Myocyte (in vitro differentiated cells): ENCODE results near the gene CSF1. TPM values are rescaled to one million over a fixed set of nuclear protein-coding genes. Genes with fewer than 3 reads are reported as not detected.
A peak's percentile ranks its signal among the peaks of the same experiment; 100 is the strongest.
"Not testable (repeated sequence)": the region's sequence is repeated elsewhere in the genome, so short reads cannot be mapped to it uniquely, and the experiment has no call there.

ENCODE experiments used
- DNase-seq: peaks from one replicate; pipeline ENCODE4 v3.0.0-alpha.2; 2012; ENCODE audit warnings: low read depth
- total RNA-seq: library from RNA; depleted of rRNA; stranded (reverse); fragments of >200 nt; gene quantifications from 2 replicates; pipeline ENCODE4 v1.2.3, GENCODE V29; 2014

Gene CSF1
- total RNA-seq, 1 donor from 2014 or later = 33.8 TPM

DNA sequence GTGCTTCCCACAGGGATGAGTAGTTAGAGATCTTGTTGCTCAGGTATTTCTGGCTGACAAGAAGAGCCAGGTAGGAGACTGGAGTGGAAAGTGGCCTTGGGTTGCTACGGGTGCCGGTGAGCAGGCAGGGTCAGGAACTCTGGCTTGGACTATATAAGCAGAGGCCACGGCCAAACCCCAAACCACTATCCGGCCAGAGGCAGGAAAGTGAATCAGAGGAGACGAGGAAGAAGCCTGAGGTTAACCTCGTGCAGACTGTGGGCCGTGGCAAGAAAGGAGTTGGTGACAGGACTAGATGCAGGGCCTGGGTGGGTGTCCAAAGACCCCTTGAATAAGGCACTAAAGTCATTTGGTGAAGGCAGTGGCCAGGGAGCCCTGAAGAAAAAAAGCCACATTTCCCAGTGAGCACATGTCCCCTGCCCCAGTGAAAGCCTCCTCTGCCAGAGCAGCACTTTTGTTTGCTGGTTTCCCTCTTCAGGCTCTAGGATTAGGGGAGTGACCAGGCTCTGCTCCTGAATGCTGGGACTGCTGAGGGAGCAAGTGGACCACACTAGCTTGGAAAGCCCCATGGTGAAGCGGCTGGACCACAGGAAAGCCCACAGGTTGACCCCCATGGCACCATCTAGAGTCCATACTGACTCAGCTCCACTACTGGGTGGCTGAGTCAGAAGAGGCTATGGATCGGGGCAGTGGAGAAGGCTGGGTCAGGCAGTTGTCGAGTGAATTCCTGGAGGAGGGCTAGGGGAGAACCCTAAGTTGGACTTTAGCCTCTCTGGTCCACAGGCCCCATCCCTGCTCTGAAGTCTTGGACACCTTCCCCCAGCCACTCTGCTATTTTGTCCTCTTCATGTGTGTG is 23.4 kb downstream of the CSF1 start:
- DNase-seq = peak; percentile 92

GRCh38 chr1:109935451-109935900 is 24.8 kb downstream of the CSF1 start:
- DNase-seq = no peak

GRCh38 chr1:109937738-109938137 is 27.1 kb downstream of the CSF1 start:
- no peak for DNase-seq

DNA sequence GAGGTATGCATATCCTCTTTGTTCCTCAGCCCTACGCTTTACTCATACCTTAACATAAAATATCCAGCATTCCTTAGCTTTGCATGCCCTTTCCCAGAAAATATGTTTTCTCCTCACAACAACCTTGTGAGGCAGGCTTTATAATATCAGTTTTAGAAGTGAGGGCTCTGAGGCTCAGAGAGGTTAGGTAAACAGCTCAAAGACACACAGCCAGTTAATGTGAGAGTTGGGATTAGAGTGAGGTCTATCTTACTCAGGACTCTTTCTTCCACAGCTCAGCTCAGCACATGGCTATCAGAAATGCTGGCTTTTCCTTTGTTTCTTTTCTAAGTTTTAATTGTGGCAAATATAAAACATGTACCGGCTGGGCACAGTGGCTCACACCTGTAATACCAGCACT is 27.9 kb downstream of the CSF1 start:
- DNase-seq = no peak

DNA sequence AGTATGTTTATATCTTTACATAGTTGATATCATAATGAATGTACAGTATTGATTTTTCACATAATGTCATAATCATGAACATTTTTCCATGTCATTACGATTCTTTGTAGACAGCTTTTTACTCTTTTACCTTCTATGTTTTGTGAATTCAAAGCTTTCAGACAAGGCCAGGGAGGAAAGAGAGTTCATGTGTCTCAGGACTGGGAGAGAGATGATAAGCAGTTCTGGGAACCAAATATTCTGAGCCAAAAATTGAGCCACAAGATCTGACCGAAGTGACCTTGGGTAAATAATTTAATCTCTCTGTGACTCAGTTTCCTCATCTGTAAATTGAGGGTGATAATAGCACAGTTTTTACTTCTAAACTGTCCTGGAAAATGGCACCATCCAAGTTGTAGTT is 31.8 kb downstream of the CSF1 start:
- DNase-seq = no peak

- DNase-seq = no peak
Measured at GRCh38 chr1:109944541-109944940, 33.9 kb downstream of the CSF1 start.

DNA sequence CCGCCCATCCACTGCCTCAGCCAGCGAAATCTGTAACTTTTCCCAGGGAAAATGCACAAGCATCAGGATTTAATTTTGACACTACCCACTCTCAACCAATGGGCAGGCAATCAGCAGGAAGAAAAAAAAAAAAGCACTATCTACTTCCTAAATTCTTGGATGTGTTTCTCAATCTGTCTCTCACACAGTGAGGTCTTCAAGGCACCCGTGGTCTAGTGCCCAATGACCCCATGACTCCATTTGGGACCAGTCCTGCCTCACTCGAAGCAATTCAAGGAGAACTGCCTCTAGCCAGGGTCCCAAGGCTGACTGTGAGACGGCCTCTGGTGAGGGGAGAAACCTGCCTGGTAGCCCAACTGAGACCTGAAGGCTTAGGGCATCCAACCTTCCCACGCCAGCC is 35.9 kb downstream of the CSF1 start:
- no peak for DNase-seq

- no peak for DNase-seq
Measured at GRCh38 chr1:109947582-109948284, 37.1 kb downstream of the CSF1 start.

- no peak for DNase-seq
Measured at GRCh38 chr1:109948285-109948630, 37.6 kb downstream of the CSF1 start.

GRCh38 chr1:109950038-109950437 is 39.4 kb downstream of the CSF1 start:
- DNase-seq = no peak

DNA sequence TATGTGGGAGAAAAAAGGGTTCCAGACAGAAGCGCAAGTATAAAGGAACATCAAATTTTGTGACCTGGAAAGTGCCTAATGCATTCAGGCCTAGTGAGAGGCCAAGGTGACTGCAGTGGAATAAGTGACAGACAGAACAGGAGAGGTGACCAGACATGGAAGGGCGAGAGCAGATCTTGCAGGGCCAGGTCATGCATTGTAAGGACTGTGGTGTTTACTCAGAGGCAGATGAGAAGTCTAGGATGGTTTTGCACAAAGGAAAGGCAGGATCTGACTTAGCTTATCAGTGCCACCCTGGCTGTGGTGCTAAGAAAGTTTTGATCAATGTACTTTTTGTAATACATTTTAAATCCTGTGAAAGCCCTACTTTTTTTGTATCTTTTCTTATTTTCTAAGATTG is 39.9 kb downstream of the CSF1 start:
- DNase-seq = no peak

DNA sequence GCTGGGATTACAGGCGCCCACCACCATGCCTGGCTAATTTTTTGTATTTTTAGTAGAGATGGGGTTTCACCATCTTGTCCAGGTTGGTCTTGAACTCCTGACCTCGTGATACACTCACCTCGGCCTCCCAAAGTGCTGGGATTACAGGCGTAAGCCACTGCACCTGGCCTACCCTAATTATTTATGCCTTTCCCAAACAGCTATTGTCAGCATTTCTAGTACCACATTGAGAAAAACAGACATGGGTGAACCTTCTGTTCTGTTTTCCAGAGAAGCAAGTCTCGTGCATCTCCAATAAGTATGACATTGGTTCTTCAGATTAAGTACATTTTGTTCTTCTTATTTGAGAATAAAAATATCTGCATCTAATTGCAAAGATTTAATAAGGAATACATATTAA is 40.9 kb downstream of the CSF1 start:
- DNase-seq = not testable (repeated sequence)

DNA sequence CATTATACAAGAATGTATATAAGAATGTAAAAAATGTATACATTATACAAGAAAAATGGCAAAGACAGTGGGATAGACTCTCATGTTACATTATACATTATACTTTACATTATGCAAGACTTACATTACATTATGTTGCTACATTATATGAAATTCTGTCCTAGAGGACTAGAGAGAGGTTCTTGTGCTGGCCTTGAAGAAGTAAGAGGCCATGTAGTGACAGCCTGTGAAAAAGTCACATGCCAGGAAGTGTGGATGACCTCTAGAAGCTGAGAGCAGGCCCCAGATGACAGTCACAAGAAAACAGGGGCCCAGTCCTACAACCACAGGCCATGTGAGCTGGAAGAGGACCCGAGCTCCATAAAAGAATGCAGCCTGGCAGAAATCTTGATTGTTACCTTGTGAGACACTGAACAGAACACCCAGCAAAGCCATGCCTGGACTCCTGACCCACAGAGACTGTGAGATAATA is 43.4 kb downstream of the CSF1 start:
- DNase-seq = no peak

DNA sequence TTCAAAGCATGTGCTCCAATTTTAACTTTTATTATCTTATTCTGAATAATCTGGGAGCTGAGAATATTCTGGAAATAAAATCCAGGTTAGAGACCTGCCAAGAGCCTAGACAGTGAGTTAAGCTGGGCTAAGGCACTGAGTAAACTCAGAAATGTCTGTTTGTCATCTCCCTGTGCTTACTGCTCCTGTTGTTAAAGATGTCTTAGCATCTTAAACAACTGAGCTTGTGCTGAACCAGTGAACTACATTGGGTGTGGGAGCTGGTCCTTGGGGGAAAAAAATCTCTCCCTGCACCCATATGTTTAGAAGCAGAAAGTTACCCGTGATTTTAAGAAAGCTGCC is 49.0 kb downstream of the CSF1 start:
- DNase-seq = no peak

DNA sequence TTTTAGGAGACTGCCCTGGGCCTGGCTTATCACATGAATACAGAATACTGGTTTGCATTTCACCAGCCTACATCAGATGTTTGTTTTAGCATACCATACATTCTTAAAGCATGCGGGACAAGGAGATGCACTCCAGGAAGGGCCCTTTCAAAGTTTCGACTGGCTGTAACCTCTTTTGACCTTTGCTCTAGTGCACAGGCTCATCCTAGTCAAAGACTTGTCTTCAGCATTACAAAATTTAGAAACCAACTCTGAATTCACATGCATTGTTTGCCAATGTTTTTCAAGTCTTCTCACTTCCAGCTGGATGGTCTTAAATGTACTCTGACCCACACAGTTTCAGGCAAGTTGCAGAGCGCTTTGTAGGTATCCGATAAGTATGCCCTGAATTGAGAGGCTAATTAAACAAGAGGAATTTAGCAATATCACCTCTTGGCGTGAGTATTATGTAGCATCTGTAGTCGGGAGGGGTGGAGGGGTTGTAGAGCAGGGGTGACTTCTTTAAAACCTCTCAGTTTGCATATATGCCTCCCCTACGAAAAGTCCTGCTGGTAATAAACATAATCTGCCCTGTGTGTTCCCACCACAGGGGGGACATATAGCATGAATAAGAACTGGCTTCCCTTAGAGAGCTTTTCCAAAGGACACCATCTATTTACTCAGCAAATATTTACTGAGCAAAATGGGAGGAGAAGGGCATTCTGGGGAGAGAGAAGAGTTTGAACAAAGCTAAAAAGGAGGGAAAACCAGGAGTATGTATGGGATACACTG is 49.5 kb downstream of the CSF1 start:
- DNase-seq = peak; percentile 33

DNA sequence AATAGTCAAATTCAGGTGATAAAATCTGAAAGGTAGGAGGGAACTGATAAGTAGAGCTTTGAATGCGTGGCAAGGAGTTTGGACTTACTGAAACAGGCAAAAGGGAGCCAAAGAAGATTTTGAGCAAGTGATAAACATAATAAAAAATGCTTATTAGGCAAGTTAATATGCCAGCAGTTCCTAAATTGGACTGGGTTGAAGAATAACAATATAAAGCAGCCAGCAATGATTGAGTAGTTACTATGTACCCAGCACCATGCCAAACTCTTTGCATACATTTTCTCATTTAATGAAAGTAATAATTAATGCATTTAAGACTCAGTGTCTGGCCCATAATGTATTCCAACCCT is 50.1 kb downstream of the CSF1 start:
- DNase-seq = no peak

- DNase-seq = no peak
Measured at GRCh38 chr1:109963864-109964263, 53.2 kb downstream of the CSF1 start.

DNA sequence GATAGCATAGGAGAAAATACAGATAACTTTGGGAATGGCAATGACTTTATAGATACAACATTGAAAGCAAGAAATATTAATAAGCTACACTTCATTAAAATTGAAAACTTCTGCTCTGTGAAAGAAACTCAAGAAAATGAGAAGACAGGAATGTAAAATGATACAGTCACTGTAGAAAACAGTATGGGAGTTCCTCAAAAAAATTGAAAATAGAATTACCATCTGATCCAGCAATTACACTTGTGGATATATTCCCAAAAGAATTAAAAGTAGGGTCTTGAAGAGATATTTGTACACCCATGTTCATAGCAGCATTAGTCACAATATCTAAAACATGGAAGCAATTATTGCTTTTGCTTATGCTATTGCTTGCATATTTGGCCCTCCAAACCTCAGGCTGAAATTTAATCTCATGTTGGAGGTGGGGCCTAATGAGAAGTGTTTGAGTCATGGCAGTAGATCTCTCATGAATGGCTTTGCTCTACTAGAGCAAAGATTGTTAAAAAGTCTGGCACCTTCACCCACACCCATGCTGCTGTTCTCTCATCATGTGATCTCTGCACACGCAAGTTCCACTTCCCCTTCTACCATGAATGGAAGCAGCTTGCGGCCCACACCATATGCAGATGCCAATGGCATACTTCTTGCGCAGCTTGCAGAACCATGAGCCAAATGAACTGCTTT is 58.6 kb downstream of the CSF1 start:
- peak; percentile 23 for DNase-seq

GRCh38 chr1:109969907-109970306 is 59.3 kb downstream of the CSF1 start:
- no peak for DNase-seq

DNA sequence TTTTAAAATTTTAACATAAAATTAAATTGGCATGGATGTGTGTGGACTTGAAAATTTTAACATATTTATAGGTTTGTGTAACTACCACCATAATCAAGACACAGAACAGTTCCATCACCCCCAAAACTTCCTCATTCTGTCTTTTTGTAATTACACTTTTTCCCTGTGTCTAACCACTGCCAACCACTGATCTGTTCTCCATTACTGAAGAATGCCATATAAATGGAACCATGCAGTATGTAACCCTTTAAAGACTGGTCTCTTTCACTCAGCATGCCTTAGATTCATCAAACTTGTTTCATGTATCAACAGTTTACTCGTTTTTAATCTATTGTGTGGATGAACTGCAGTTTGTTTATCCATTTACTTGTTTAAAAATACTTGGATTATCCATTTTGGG is 60.9 kb downstream of the CSF1 start:
- DNase-seq = no peak

DNA sequence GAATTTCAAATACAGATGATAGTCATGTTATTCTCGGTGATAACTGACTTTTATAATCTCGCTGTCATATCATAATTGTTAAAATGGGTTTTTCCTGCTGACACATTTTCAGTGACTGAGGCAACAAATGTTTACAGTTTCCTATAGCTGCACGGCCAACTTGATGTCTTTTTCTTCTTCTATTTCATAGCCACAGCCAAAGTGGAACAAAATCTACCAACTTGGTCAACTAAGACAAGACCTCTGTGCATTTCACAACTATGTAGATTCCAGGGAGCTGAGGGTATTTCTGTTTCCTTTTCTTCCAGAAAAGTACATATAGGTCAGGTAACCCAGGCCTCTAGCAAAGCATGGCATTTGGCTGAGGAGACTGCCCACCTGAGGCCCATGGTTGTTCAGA is 63.5 kb downstream of the CSF1 start:
- DNase-seq = no peak

GRCh38 chr1:109975718-109976117 is 65.1 kb downstream of the CSF1 start:
- peak; percentile 49 for DNase-seq
